PFSK-1 (cell line): ENCODE results near the gene THAP5.

Source experiments
- POLR2AphosphoS5 ChIP-seq: IDR thresholded peaks from 2 replicates; pipeline ENCODE4 v1.6.1; 2012; ENCODE audit warnings: low read depth, mild to moderate bottlenecking, control low read depth, low read length, moderate library complexity
- REST ChIP-seq, 2 experiments: IDR thresholded peaks; 2 replicates each; pipeline versions ENCODE4 v1.6.1 to v1.8.0; 2011 to 2012; ENCODE audit warnings: low read depth in 2 of 2, low read length in 2 of 2, control low read depth in 1 of 2, inconsistent platforms in 1 of 2, mild to moderate bottlenecking in 1 of 2, moderate library complexity in 1 of 2; ENCODE audit not compliant: insufficient read depth in 1 of 2
- SIN3A ChIP-seq: IDR thresholded peaks from 2 replicates; pipeline ENCODE4 v1.6.1; 2012; ENCODE audit warnings: mild to moderate bottlenecking, low read length, moderate library complexity, borderline replicate concordance; ENCODE audit not compliant: insufficient read depth
- TAF1 ChIP-seq: IDR thresholded peaks from 2 replicates; pipeline ENCODE4 v1.6.1; 2012; ENCODE audit warnings: low read length, control low read depth, borderline replicate concordance; ENCODE audit not compliant: insufficient read depth

- TF ChIP-seq POLR2AphosphoS5 (no peak), REST (IDR thresholded peaks at IDR 0.05; ENCODE audit: insufficient read depth in 1 of 2, low read depth in 2 of 2, low read length in 2 of 2) (no peak), SIN3A (no peak), TAF1 (no peak)
These were observed 12.4 kb upstream of the THAP5 start for GRCh38 chr7:108581655-108582491.
